Measurements from ENCODE around the gene RP2. TPM values are rescaled to one million over a fixed set of nuclear protein-coding genes. Genes with fewer than 3 reads are reported as not detected.

Gene RP2
- total and polyA plus RNA-seq, 4 donors: 3.2 to 11.5 (median 7.3) TPM

- no peak overlapping the region for H3K4me3 ChIP-seq (ENCODE audit: low read depth in 1 of 3, low read length in 3 of 3)
- TF ChIP-seq FOXA2 (IDR thresholded peaks at IDR 0.05) (no peak), ATF3 (IDR thresholded peaks at IDR 0.05) (no peak), HNF4G (IDR thresholded peaks at IDR 0.05) (no peak), TAF1 (conservative IDR thresholded peaks at IDR 0.05) (no peak), YY1 (IDR thresholded peaks at IDR 0.05) (no peak), HNF4A (conservative IDR thresholded peaks at IDR 0.05) (no peak), RAD21 (IDR thresholded peaks at IDR 0.05) (no peak), GABPA (IDR thresholded peaks at IDR 0.05 in 1 of 2, conservative IDR thresholded peaks at IDR 0.05 in 1 of 2) (no peak), EGR1 (IDR thresholded peaks at IDR 0.05; ENCODE audit: low read depth in 2 of 2) (no peak), ZBTB33 (IDR thresholded peaks at IDR 0.05) (no peak), SP1 (IDR thresholded peaks at IDR 0.05) (no peak), JUND (IDR thresholded peaks at IDR 0.05) (no peak), CTCF (IDR thresholded peaks at IDR 0.05; ENCODE audit: low read depth, low read length, missing input control) (no peak), FOXA1 (IDR thresholded peaks at IDR 0.05) (no peak), NR2F2 (IDR thresholded peaks at IDR 0.05) (no peak), RXRA (IDR thresholded peaks at IDR 0.05) (no peak)
- TF ChIP-seq, protein P1, sequence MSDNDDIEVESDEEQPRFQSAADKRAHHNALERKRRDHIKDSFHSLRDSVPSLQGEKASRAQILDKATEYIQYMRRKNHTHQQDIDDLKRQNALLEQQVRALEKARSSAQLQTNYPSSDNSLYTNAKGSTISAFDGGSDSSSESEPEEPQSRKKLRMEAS (IDR thresholded peaks at IDR 0.05): no peak
- TF ChIP-seq, protein P2, sequence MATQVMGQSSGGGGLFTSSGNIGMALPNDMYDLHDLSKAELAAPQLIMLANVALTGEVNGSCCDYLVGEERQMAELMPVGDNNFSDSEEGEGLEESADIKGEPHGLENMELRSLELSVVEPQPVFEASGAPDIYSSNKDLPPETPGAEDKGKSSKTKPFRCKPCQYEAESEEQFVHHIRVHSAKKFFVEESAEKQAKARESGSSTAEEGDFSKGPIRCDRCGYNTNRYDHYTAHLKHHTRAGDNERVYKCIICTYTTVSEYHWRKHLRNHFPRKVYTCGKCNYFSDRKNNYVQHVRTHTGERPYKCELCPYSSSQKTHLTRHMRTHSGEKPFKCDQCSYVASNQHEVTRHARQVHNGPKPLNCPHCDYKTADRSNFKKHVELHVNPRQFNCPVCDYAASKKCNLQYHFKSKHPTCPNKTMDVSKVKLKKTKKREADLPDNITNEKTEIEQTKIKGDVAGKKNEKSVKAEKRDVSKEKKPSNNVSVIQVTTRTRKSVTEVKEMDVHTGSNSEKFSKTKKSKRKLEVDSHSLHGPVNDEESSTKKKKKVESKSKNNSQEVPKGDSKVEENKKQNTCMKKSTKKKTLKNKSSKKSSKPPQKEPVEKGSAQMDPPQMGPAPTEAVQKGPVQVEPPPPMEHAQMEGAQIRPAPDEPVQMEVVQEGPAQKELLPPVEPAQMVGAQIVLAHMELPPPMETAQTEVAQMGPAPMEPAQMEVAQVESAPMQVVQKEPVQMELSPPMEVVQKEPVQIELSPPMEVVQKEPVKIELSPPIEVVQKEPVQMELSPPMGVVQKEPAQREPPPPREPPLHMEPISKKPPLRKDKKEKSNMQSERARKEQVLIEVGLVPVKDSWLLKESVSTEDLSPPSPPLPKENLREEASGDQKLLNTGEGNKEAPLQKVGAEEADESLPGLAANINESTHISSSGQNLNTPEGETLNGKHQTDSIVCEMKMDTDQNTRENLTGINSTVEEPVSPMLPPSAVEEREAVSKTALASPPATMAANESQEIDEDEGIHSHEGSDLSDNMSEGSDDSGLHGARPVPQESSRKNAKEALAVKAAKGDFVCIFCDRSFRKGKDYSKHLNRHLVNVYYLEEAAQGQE (IDR thresholded peaks at IDR 0.05): no peak
- 85% methylated on average over 2 of the region's 2 CpGs for WGBS
- no peak overlapping the region for H3K9ac ChIP-seq (ENCODE audit: low read depth in 1 of 2, low read length in 2 of 2)
- no peaks in the 10 kb centered on the region for H3K27me3 ChIP-seq (ENCODE audit: control insufficient read depth in 4 of 4, insufficient read depth in 4 of 4, low read length in 3 of 4)
- H3K9me3 ChIP-seq (ENCODE audit: control insufficient read depth in 4 of 4, low read length in 3 of 4): no peaks in the 10 kb centered on the region
- no peak overlapping the region for H3K27ac ChIP-seq (ENCODE audit: low read depth in 1 of 2, low read length in 2 of 2)
- H3K4me1 ChIP-seq (ENCODE audit: control insufficient read depth in 4 of 4, insufficient read depth in 4 of 4, low read length in 3 of 4): peaks cover 0 to 11% (median 0%) of the 10 kb centered on the region in 4 donors
- no peak for DNase-seq (ENCODE audit: low spot score)
- no peaks in the 10 kb centered on the region for H3K36me3 ChIP-seq (ENCODE audit: control insufficient read depth in 4 of 4, insufficient read depth in 3 of 4, low read depth in 1 of 4, low read length in 3 of 4)
Observed at GRCh38 chrX:46904626-46905025, 67.8 kb downstream of the RP2 start.
